GM12878 (cell line): Measurements from ENCODE around the gene CXCR6. TPM values are rescaled to one million over a fixed set of nuclear protein-coding genes. Genes with fewer than 3 reads are reported as not detected.

Experiments
- ATAC-seq: fragments of 200-7000 bp; cut with Tn5 transposase; 3 replicates; pipeline ENCODE4 v1.9.1; 2020; ENCODE audit warnings: mild to moderate bottlenecking, moderate library complexity
- BruUV-seq: library from RNA; stranded (reverse); fragments of 400-500 nt; replicated peaks from 2 replicates; lab custom pipeline; 2021; lab: Mats Ljungman, UMichigan
- CTCF ChIA-PET: fragments of 300-600 bp; sonication (Branson Sonifier 250); formaldehyde crosslinking; extraction: SDS; loops from one replicate; lab custom pipeline; 2021; ENCODE audit warnings: inconsistent platforms; lab: Yijun Ruan, JAX
- POLR2A ChIA-PET: fragments of 350-600 bp; formaldehyde crosslinking; extraction: SDS; loops from one replicate; lab custom pipeline; 2021; ENCODE audit warnings: inconsistent platforms; lab: Charles Lee
- RAD21 ChIA-PET: fragments of 300-600 bp; sonication (Branson Sonifier 250); formaldehyde crosslinking; loops from one replicate; lab custom pipeline; 2023; ENCODE audit warnings: antibody characterized with exemption; ENCODE audit not compliant: unreplicated experiment; lab: Charles Lee
- SMC1A ChIA-PET: fragments of 300-600 bp; sonication (Branson Sonifier 250); formaldehyde crosslinking; loops from one replicate; lab custom pipeline; 2023; ENCODE audit not compliant: unreplicated experiment, uncharacterized antibody; lab: Charles Lee
- DNase-seq: peaks from one replicate; pipeline ENCODE4 v3.0.0-alpha.2; 2011; ENCODE audit warnings: low read depth, low spot score
- FAIRE-seq: peaks from 3 replicates; lab custom pipeline; 2011; peaks lifted over from hg19 to GRCh38; lab: Jason Lieb, UNC
- H2AFZ ChIP-seq: 2 replicates; pipeline ENCODE4 v1.6.0; 2011; ENCODE audit warnings: low read depth, low read length, control low read depth; ENCODE audit not compliant: control insufficient read depth
- H3K27ac ChIP-seq: 2 replicates; pipeline ENCODE4 v1.5.1; 2011; ENCODE audit warnings: control low read depth; ENCODE audit not compliant: control insufficient read depth, insufficient read depth
- H3K27me3 ChIP-seq, 2 experiments: replicated peaks in 1 of 2; 2 replicates each; pipeline versions ENCODE4 v1.6.0 to v1.6.1; 2011; ENCODE audit warnings: low read length in 1 of 2; ENCODE audit not compliant: control insufficient read depth in 2 of 2, insufficient read depth in 2 of 2
- H3K36me3 ChIP-seq, 2 experiments: 2 replicates each; pipeline ENCODE4 v1.5.1; 2011; ENCODE audit warnings: low read length in 1 of 2; ENCODE audit not compliant: control insufficient read depth in 2 of 2, insufficient read depth in 2 of 2
- H3K4me1 ChIP-seq: 2 replicates; pipeline ENCODE4 v1.6.1; 2011; ENCODE audit warnings: mild to moderate bottlenecking, low read length, moderate library complexity, mixed read lengths; ENCODE audit not compliant: control insufficient read depth, insufficient read depth
- H3K4me2 ChIP-seq: 2 replicates; pipeline ENCODE4 v1.6.0; 2011; ENCODE audit warnings: control low read depth; ENCODE audit not compliant: control insufficient read depth, insufficient read depth
- H3K4me3 ChIP-seq: fragments of 200-600 bp; sonication (generic); 2 replicates; pipeline ENCODE4 v1.5.1; 2016
- H3K79me2 ChIP-seq: 2 replicates; pipeline ENCODE4 v1.6.0; 2011; ENCODE audit warnings: low read length; ENCODE audit not compliant: control insufficient read depth, insufficient read depth
- H3K9ac ChIP-seq: 2 replicates; pipeline ENCODE4 v1.8.0; 2011; ENCODE audit warnings: low read length, control low read depth, mixed read lengths; ENCODE audit not compliant: control insufficient read depth, insufficient read depth
- H3K9me3 ChIP-seq: replicated peaks from 3 replicates; pipeline ENCODE4 v1.5.1; 2011; ENCODE audit warnings: mild to moderate bottlenecking, low read length; ENCODE audit not compliant: control insufficient read depth, insufficient read depth
- H4K20me1 ChIP-seq: 2 replicates; pipeline ENCODE4 v1.6.0; 2011; ENCODE audit not compliant: control insufficient read depth, insufficient read depth
- BCL11A ChIP-seq: IDR thresholded peaks from 2 replicates; pipeline ENCODE4 v1.6.1; 2011; ENCODE audit warnings: low read depth, low read length
- CTCF ChIP-seq, 3 experiments: IDR thresholded peaks in 2 of 3; conservative IDR thresholded peaks in 1 of 3; 2 replicates each; pipeline ENCODE4 v1.5.1; 2011; ENCODE audit warnings: low read depth in 3 of 3, low read length in 3 of 3, mild to moderate bottlenecking in 3 of 3, control low read depth in 2 of 3, moderate library complexity in 2 of 3, inconsistent platforms in 1 of 3, mixed read lengths in 1 of 3; ENCODE audit not compliant: control insufficient read depth in 2 of 3, insufficient read depth in 1 of 3; ENCODE audit errors: extremely low read depth in 1 of 3
- DPF2 ChIP-seq: fragments of 450-650 bp; IDR thresholded peaks from 2 replicates; pipeline ENCODE4 v1.6.1; 2017; ENCODE audit warnings: mild to moderate bottlenecking
- KLF5 ChIP-seq: fragments of 450-650 bp; IDR thresholded peaks from 2 replicates; pipeline ENCODE4 v1.6.1; 2014; ENCODE audit warnings: mild to moderate bottlenecking; ENCODE audit not compliant: partially characterized antibody
- NBN ChIP-seq: fragments of 450-650 bp; IDR thresholded peaks from 2 replicates; pipeline ENCODE4 v1.6.1; 2016
- PBX3 ChIP-seq: IDR thresholded peaks from 2 replicates; pipeline ENCODE4 v1.6.1; 2011; ENCODE audit warnings: mild to moderate bottlenecking, low read depth, low read length, moderate library complexity; ENCODE audit not compliant: insufficient replicate concordance
- PML ChIP-seq: IDR thresholded peaks from 2 replicates; pipeline ENCODE4 v1.6.1; 2012; ENCODE audit warnings: low read length, inconsistent platforms
- RAD21 ChIP-seq: IDR thresholded peaks from 2 replicates; pipeline ENCODE4 v1.6.1; 2011; ENCODE audit warnings: mild to moderate bottlenecking, low read depth, low read length, moderate library complexity; ENCODE audit not compliant: insufficient read depth
- SREBF1 ChIP-seq: IDR thresholded peaks from 2 replicates; pipeline ENCODE4 v1.6.1; 2012; ENCODE audit warnings: mild to moderate bottlenecking, low read length
- TARDBP ChIP-seq: IDR thresholded peaks from 2 replicates; pipeline ENCODE4 v1.6.1; 2016; ENCODE audit warnings: borderline replicate concordance
- ZBED1 ChIP-seq: IDR thresholded peaks from 2 replicates; pipeline ENCODE4 v1.6.1; 2016; ENCODE audit warnings: borderline replicate concordance
- ZNF24 ChIP-seq: fragments of 450-650 bp; IDR thresholded peaks from 2 replicates; pipeline ENCODE4 v1.6.1; 2017; ENCODE audit warnings: antibody characterized with exemption, mild to moderate bottlenecking
- ZSCAN29 ChIP-seq: fragments of 450-650 bp; IDR thresholded peaks from 2 replicates; pipeline ENCODE4 v1.6.1; 2017; ENCODE audit warnings: mild to moderate bottlenecking, moderate library complexity
- WGBS: methylation state at CpG from one replicate; pipeline ENCODE4 v1.1.6; 2016; ENCODE audit warnings: low lambda C conversion rate; ENCODE audit not compliant: insufficient replicate concordance, insufficient coverage; ENCODE audit errors: missing lambda C conversion rate; 5-methylcytosine and 5-hydroxymethylcytosine counted together
- in situ Hi-C: fragments of 300-500 bp; cut with MboI; formaldehyde crosslinking; loops from 9 replicates; pipeline ENCODE4 v1.14.3; 2018; ENCODE audit warnings: mixed read lengths
- intact Hi-C: fragments of 100-400 bp; cut with micrococcal nuclease; formaldehyde crosslinking; loops from one replicate; pipeline ENCODE4 v1.14.2; 2022; ENCODE audit not compliant: unreplicated experiment
- polyA plus RNA-seq, 11 experiments: library from polyadenylated mRNA; depleted of rRNA in 4 of 11; unstranded in 6 of 11; stranded (reverse) in 5 of 11; fragments of >200 nt; fragmentation: Nextera tagmentation in 4 of 11; fragmentation: Illumina TruSeq in 1 of 11; extraction: Ambion mirVana in 4 of 11; extraction: Trizol in 1 of 11; gene quantifications; 1 replicate in 1 of 11; 2 replicates in 10 of 11; pipeline versions ENCODE4 v1.2.1 to v1.2.3, GENCODE V29; 2011 to 2016; ENCODE audit warnings: inconsistent platforms in 2 of 11, missing spikeins in 2 of 11, low read depth in 1 of 11
- total RNA-seq, 4 experiments: library from RNA; depleted of rRNA in 3 of 4; stranded (reverse); fragments of >200 nt in 3 of 4; fragmentation: Illumina TruSeq in 1 of 4; extraction: Trizol in 1 of 4; gene quantifications; 2 replicates each; pipeline versions ENCODE4 v1.2.1 to v1.2.3, GENCODE V29; 2013 to 2021

The CXCR6 gene
- total and polyA plus RNA-seq, 10 of the 15 experiments (the other 5 are each of a cell fraction or from before 2014, with no cell fraction given) = 0.04 to 0.20 (median 0.12) TPM; not detected in 5

- Histone ChIP-seq H3K4me3 (no peak overlapping the region), H3K27me3 (peaks cover 0 to 9% of the 10 kb centered on the region in 2 experiments; a peak in 1 of 4 replicates), H3K79me2 (no peaks in the 10 kb centered on the region), H3K9me3 (peaks cover 23% of the 10 kb centered on the region; the same call in 2 of the 3 replicates), H3K4me1 (peaks cover 17% of the 10 kb centered on the region), H3K36me3 (peaks cover 0 to 8% of the 10 kb centered on the region in 2 experiments; a peak in 3 of 4 replicates), H3K27ac (no peak overlapping the region), H2AFZ (no peak overlapping the region), H4K20me1 (no peaks in the 10 kb centered on the region), H3K4me2 (no peak overlapping the region)
- ChIA-PET RAD21 (interaction anchor here (0.9 to 10.5 kb wide), 11 partner anchors 9 to 171 kb away, joined by 3 to 229 read pairs (median 4); partner anchors contain the start of gene CCR9), CTCF (interaction anchor here (1.2 to 8.5 kb wide), 9 partner anchors 7 to 158 kb away, joined by 3 to 67 read pairs (median 6); no protein-coding TSS in a partner anchor), SMC1A (interaction anchor here (0.8 to 11.8 kb wide), 14 partner anchors 10 to 144 kb away, joined by 3 to 199 read pairs (median 8); partner anchors contain the start of genes CCR9 and LZTFL1)
- FAIRE-seq (no peak), DNase-seq (no peak), ATAC-seq (no peak)
- in situ Hi-C loops (no loop called here), intact Hi-C loops (loop anchor here (1.0 kb wide), 1 partner anchor 44 kb away; no protein-coding TSS in a partner anchor)
- 38% methylated on average over 3 of the region's 3 CpGs for WGBS
- TF ChIP-seq KLF5 (no peak), BCL11A (no peak), ZNF24 (no peak), NBN (no peak)
- TF ChIP-seq, all 136 proteins: peak for 0
- POLR2A ChIA-PET = interaction anchor here (1.0 to 2.9 kb wide), 6 partner anchors 9 to 46 kb away, joined by 3 to 29 read pairs (median 4); no protein-coding TSS in a partner anchor
- no peak overlapping the region for H3K9ac ChIP-seq
- no TSS peak for BruUV-seq
These were observed 37.5 kb upstream of the CXCR6 start for GRCh38 chr3:45905755-45906154.

GRCh38 chr3:45906681-45907407 is 36.4 kb upstream of the CXCR6 start:
- Histone ChIP-seq H3K9ac (no peak overlapping the region), H3K4me3 (no peak overlapping the region), H3K4me1 (peaks cover 17% of the 10 kb centered on the region), H3K27ac (no peak overlapping the region), H3K27me3 (0 out of 4 replicates have a peak, but pooled peaks cover 0 to 2% of the 10 kb centered on the region in 2 experiments), H4K20me1 (no peaks in the 10 kb centered on the region), H2AFZ (no peak overlapping the region), H3K4me2 (no peak overlapping the region), H3K79me2 (no peaks in the 10 kb centered on the region), H3K36me3 (peaks cover 0 to 8% of the 10 kb centered on the region in 2 experiments; a peak in 3 of 4 replicates), H3K9me3 (peaks cover 23% of the 10 kb centered on the region; the same call in 2 of the 3 replicates)
- ATAC-seq (no peak), DNase-seq (no peak), FAIRE-seq (no peak)
- WGBS = 41% methylated on average over 9 of the region's 9 CpGs
- CTCF ChIA-PET = interaction anchor here (1.2 to 8.5 kb wide), 9 partner anchors 21 to 159 kb away, joined by 3 to 67 read pairs (median 4); no protein-coding TSS in a partner anchor
- in situ Hi-C loops (no loop called here), intact Hi-C loops (no loop called here)
- SMC1A ChIA-PET = interaction anchor here (0.8 to 11.8 kb wide), 10 partner anchors 17 to 213 kb away, joined by 3 to 199 read pairs (median 24); partner anchors contain the start of genes CCR9 and LZTFL1
- BruUV-seq = no TSS peak
- POLR2A ChIA-PET = interaction anchor here (0.7 to 6.4 kb wide), 6 partner anchors 8 to 45 kb away, joined by 3 to 41 read pairs (median 4); no protein-coding TSS in a partner anchor
- RAD21 ChIA-PET = interaction anchor here (0.9 to 11.1 kb wide), 8 partner anchors 8 to 145 kb away, joined by 3 to 229 read pairs (median 18); partner anchors contain the start of gene CCR9
- TF ChIP-seq PML = no peak
- peak; percentile 35 to 46 (median 39); a peak in 4 of 6 replicates for TF ChIP-seq CTCF (IDR thresholded peaks at IDR 0.05 in 2 of 3, conservative IDR thresholded peaks at IDR 0.05 in 1 of 3; ENCODE audit: control insufficient read depth in 2 of 3, extremely low read depth in 1 of 3, insufficient read depth in 1 of 3, low read depth in 3 of 3, low read length in 3 of 3)
- TF ChIP-seq RAD21 = peak; percentile 71
- TF ChIP-seq SREBF1 = no peak
- no peak for TF ChIP-seq DPF2
- no peak for TF ChIP-seq ZBED1
- TF ChIP-seq PBX3 = no peak
- no peak for TF ChIP-seq TARDBP
- no peak for TF ChIP-seq ZSCAN29
